Vagina (tissue), 2 donors: ENCODE results near the gene LSM12. TPM values are rescaled to one million over a fixed set of nuclear protein-coding genes. Genes with fewer than 3 reads are reported as not detected.
"Not testable (repeated sequence)": the region's sequence is repeated elsewhere in the genome, so short reads cannot be mapped to it uniquely, and the experiment has no call there.

ENCODE experiments used
- DNase-seq, 2 donors: peaks; one replicate each; pipeline ENCODE4 v3.0.0-alpha.2; 2017; ENCODE audit errors: extremely low spot score in 2 of 2
- H3K27ac ChIP-seq: fragments of 200-600 bp; sonication (generic); one replicate; pipeline ENCODE4 v1.5.1; 2019
- H3K27me3 ChIP-seq: fragments of 200-600 bp; sonication (generic); one replicate; pipeline ENCODE4 v1.5.1; 2019
- H3K36me3 ChIP-seq, 2 donors: fragments of 200-600 bp; sonication (generic); one replicate each; pipeline ENCODE4 v1.5.1; 2017 to 2019
- H3K4me1 ChIP-seq: fragments of 200-600 bp; sonication (generic); one replicate; pipeline ENCODE4 v1.5.1; 2019
- H3K4me3 ChIP-seq, 2 donors: fragments of 200-600 bp; sonication (generic); 1 replicate in 1 of 2; 2 replicates in 1 of 2; pipeline ENCODE4 v1.5.1; 2016 to 2019
- H3K9me3 ChIP-seq: fragments of 200-600 bp; sonication (generic); one replicate; pipeline ENCODE4 v1.5.1; 2019
- CTCF ChIP-seq, 3 experiments: fragments of 450-650 bp in 2 of 3; fragments of 200-600 bp in 1 of 3; sonication (generic) in 1 of 3; IDR thresholded peaks; one replicate each; pipeline ENCODE4 v1.5.1; 2017 to 2019; ENCODE audit warnings: antibody characterized with exemption in 3 of 3, mild to moderate bottlenecking in 2 of 3, moderate library complexity in 2 of 3
- POLR2A ChIP-seq, 2 donors: fragments of 450-650 bp; IDR thresholded peaks; one replicate each; pipeline ENCODE4 v1.6.1; 2017; ENCODE audit warnings: antibody characterized with exemption in 2 of 2, mild to moderate bottlenecking in 2 of 2, moderate library complexity in 2 of 2
- POLR2AphosphoS5 ChIP-seq, 2 donors: sonication (generic); formaldehyde crosslinking; IDR thresholded peaks; one replicate each; pipeline ENCODE4 v1.9.0; 2017; ENCODE audit warnings: antibody characterized with exemption in 2 of 2, mild to moderate bottlenecking in 2 of 2, low read depth in 1 of 2; ENCODE audit not compliant: insufficient read depth in 1 of 2
- intact Hi-C: fragments of 100-400 bp; cut with DNase I; formaldehyde crosslinking; loops from one replicate; pipeline ENCODE4 v1.15.1; 2023
- total RNA-seq: library from RNA; depleted of rRNA; stranded (reverse); fragments of >200 nt; gene quantifications from one replicate; pipeline ENCODE4 v1.2.3, GENCODE V29; 2016

Gene LSM12
- total RNA-seq, 1 donor from 2014 or later = 27.3 TPM

- Histone ChIP-seq H3K4me1 (peaks cover 24% of the 10 kb centered on the region), H3K4me3 (no peak overlapping the region), H3K9me3 (no peaks in the 10 kb centered on the region), H3K27ac (no peak overlapping the region), H3K27me3 (no peaks in the 10 kb centered on the region), H3K36me3 (no peaks in the 10 kb centered on the region)
- intact Hi-C loops = no loop called here
- DNase-seq = no peak
- TF ChIP-seq POLR2A (IDR thresholded peaks at IDR 0.05) (no peak), POLR2AphosphoS5 (IDR thresholded peaks at IDR 0.05; ENCODE audit: insufficient read depth in 1 of 2, low read depth in 1 of 2) (no peak), CTCF (IDR thresholded peaks at IDR 0.05) (no peak)
These were observed 65.0 kb downstream of the LSM12 start for GRCh38 chr17:44001461-44001920.

- no peak overlapping the region for H3K4me3 ChIP-seq
- H3K4me1 ChIP-seq = peaks cover 18% of the 10 kb centered on the region
- H3K27me3 ChIP-seq = no peaks in the 10 kb centered on the region
- intact Hi-C loops = no loop called here
- H3K9me3 ChIP-seq = no peaks in the 10 kb centered on the region
- TF ChIP-seq POLR2A (IDR thresholded peaks at IDR 0.05) (no peak), POLR2AphosphoS5 (IDR thresholded peaks at IDR 0.05; ENCODE audit: insufficient read depth in 1 of 2, low read depth in 1 of 2) (no peak), CTCF (IDR thresholded peaks at IDR 0.05) (no peak)
- H3K36me3 ChIP-seq = no peaks in the 10 kb centered on the region
- no peak overlapping the region for H3K27ac ChIP-seq
- no peak for DNase-seq
These were observed 65.5 kb downstream of the LSM12 start for GRCh38 chr17:44000871-44001460.

DNA sequence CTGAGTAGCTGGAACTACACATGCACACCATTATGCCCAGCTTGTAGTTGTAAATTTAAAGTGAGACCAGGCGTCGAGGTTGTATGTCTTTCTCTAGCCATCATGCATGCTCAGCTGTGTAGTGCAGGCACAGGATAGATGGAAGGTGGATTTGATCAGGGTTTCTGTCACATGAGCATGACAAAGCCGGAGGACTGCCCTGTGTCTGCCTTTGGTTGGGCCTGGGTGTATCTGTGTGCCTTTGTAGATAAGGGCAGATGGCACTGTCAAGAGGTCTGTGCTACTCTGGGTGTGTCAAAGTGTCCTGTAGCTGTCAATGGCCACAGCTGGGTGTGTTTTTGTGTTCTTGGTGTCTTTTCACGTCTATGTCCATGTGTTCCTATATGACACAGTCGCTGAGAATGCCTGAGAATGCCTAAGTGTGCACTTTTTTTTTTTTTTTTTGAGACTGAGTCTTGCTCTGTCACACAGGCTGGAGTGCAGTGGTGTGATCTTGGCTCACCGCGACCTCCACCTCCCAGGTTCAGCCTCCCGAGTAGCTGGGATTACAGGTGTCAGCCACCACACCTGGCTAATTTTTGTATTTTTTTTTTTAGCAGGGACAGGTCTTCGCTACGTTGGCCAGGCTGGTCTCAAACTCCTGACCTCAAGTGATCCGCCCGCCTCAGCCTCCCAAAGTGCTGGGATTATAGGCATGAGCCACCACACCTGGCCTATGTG, 66.2 kb downstream of the LSM12 start:
- intact Hi-C loops = no loop called here
- no peak for TF ChIP-seq POLR2AphosphoS5 (IDR thresholded peaks at IDR 0.05; ENCODE audit: insufficient read depth in 1 of 2, low read depth in 1 of 2)
- no peak for TF ChIP-seq POLR2A (IDR thresholded peaks at IDR 0.05)
- H3K4me3 ChIP-seq = no peak overlapping the region
- DNase-seq = no peak
- no peaks in the 10 kb centered on the region for H3K36me3 ChIP-seq
- peaks cover 12% of the 10 kb centered on the region for H3K4me1 ChIP-seq
- H3K9me3 ChIP-seq = no peaks in the 10 kb centered on the region
- no peak overlapping the region for H3K27ac ChIP-seq
- no peaks in the 10 kb centered on the region for H3K27me3 ChIP-seq

DNA sequence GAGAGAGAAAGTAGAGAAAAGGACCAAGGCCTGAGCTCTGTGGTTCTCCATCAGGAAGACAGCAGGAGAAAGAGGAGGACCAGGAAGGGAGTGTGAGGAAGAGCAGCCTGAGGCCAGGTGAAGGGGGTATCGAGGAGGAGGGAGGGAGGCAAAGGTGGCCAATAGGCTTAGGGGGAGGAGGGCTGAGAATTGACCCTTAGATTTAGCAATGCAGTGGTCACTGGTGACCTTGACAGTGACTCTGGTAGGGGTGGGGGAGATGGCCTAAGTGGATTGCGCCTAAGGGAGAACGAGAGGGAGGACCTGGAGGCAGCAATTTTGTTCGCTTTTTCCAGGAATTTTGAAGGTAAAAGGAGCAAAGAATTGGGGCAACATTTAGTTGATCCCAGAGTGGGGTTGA, 67.4 kb downstream of the LSM12 start:
- H3K27me3 ChIP-seq = no peaks in the 10 kb centered on the region
- H3K27ac ChIP-seq = no peak overlapping the region
- DNase-seq = no peak
- H3K4me1 ChIP-seq = peaks cover 5% of the 10 kb centered on the region
- intact Hi-C loops = loop anchor here (5.0 kb wide), 1 partner anchor 57 kb away; the partner anchor contains the start of gene PPY
- TF ChIP-seq POLR2AphosphoS5 (IDR thresholded peaks at IDR 0.05; ENCODE audit: insufficient read depth in 1 of 2, low read depth in 1 of 2) (no peak), POLR2A (IDR thresholded peaks at IDR 0.05) (no peak), CTCF (IDR thresholded peaks at IDR 0.05) (no peak)
- H3K4me3 ChIP-seq = no peak overlapping the region
- H3K36me3 ChIP-seq = no peaks in the 10 kb centered on the region
- H3K9me3 ChIP-seq = no peaks in the 10 kb centered on the region

DNA sequence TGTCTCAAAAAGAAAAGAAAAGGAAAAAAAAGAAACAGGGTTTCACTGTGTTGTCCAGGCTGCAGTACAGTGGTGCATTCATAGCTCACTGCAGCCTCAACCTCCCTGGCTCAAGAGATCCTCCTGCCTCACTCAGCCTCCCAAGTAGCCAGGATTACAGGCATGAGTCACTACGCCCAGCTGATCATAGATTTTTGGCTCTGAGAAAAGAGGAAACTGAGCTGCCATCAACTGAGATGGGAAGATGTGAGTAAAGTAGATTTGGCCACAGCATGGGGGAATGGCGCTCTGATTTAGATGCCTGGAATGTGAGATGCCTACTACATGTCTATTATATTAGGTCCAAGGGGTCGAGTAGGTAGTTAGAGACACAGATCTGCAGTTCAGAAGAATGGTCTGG, 67.9 kb downstream of the LSM12 start:
- TF ChIP-seq POLR2AphosphoS5 (IDR thresholded peaks at IDR 0.05; ENCODE audit: insufficient read depth in 1 of 2, low read depth in 1 of 2) (no peak), POLR2A (IDR thresholded peaks at IDR 0.05) (no peak), CTCF (IDR thresholded peaks at IDR 0.05) (no peak)
- no peak overlapping the region for H3K27ac ChIP-seq
- peaks cover 5% of the 10 kb centered on the region for H3K4me1 ChIP-seq
- no peaks in the 10 kb centered on the region for H3K36me3 ChIP-seq
- no peaks in the 10 kb centered on the region for H3K27me3 ChIP-seq
- intact Hi-C loops = loop anchor here (5.0 kb wide), 1 partner anchor 56 kb away; the partner anchor contains the start of gene PPY
- no peak for DNase-seq
- no peak overlapping the region for H3K4me3 ChIP-seq
- H3K9me3 ChIP-seq = no peaks in the 10 kb centered on the region

DNA sequence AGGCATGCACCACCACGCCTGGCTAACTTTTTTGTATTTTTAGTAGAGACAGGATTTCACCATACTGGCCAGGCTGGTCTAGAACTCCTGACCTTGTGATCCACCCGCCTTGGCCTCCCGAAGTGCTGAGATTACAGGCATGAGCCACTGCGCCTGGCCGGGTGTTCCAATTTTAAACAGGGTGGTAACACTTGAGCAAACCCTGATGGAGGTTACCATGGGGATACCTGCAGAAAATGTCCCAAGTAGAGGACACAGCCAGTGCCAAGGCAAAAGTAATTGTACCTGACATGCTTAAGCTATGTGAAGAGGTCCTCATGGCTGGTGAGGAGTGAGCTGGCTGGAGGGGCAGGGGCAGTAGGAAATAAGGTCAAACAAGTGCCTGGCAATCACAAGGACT, 69.3 kb downstream of the LSM12 start:
- not testable (repeated sequence) for H3K36me3 ChIP-seq, H3K27me3 ChIP-seq, H3K4me1 ChIP-seq, H3K9me3 ChIP-seq, DNase-seq, H3K4me3 ChIP-seq, H3K27ac ChIP-seq
- intact Hi-C loops = loop anchor here (5.0 kb wide), 1 partner anchor 55 kb away; the partner anchor contains the start of gene PPY
